SK-N-SH treated with all-trans-retinoic acid at 6 μM for 48 hours (cell line): ENCODE data around the gene LRRN1.
"Not testable (repeated sequence)": the region's sequence is repeated elsewhere in the genome, so short reads cannot be mapped to it uniquely, and the experiment has no call there.

Experiments used
- ATAC-seq: fragments of 200-7000 bp; cut with Tn5 transposase; 3 replicates; pipeline ENCODE4 v1.9.1; 2020; ENCODE audit warnings: mild to moderate bottlenecking, moderate library complexity
- BACH2 ChIP-seq: fragments of 250-450 bp; sonication (Bioruptor Pico); IDR thresholded peaks from 2 replicates; pipeline ENCODE4 v1.9.0; 2021; ENCODE audit warnings: mild to moderate bottlenecking, borderline replicate concordance
- CSDC2 ChIP-seq: fragments of 250-450 bp; sonication (Bioruptor Pico); IDR thresholded peaks from 2 replicates; pipeline ENCODE4 v1.5.0; 2020; ENCODE audit warnings: mild to moderate bottlenecking, moderate library complexity
- ESRRG ChIP-seq: fragments of 250-450 bp; sonication (Bioruptor Pico); IDR thresholded peaks from 2 replicates; pipeline ENCODE4 v1.6.1; 2021; ENCODE audit warnings: mild to moderate bottlenecking
- GLIS3 ChIP-seq: fragments of 250-450 bp; sonication (Bioruptor Pico); IDR thresholded peaks from 2 replicates; pipeline ENCODE4 v1.5.0; 2020; ENCODE audit warnings: mild to moderate bottlenecking, moderate library complexity
- ISL1 ChIP-seq: fragments of 250-450 bp; sonication (Bioruptor Pico); IDR thresholded peaks from 2 replicates; pipeline ENCODE4 v2.1.2; 2022; ENCODE audit warnings: mild to moderate bottlenecking, moderate library complexity
- OSR1 ChIP-seq: fragments of 250-450 bp; sonication (Bioruptor Pico); IDR thresholded peaks from 2 replicates; pipeline ENCODE4 v1.8.0; 2022; ENCODE audit warnings: moderate library complexity, mild to moderate bottlenecking, inconsistent platforms
- PPARA ChIP-seq: fragments of 250-450 bp; sonication (Bioruptor Pico); IDR thresholded peaks from 2 replicates; pipeline ENCODE4 v1.5.0; 2020; ENCODE audit warnings: mild to moderate bottlenecking, borderline replicate concordance
- RARB ChIP-seq: fragments of 250-450 bp; sonication (Bioruptor Pico); IDR thresholded peaks from 2 replicates; pipeline ENCODE4 v1.8.0; 2021; ENCODE audit warnings: mild to moderate bottlenecking, moderate library complexity
- SNAI2 ChIP-seq: fragments of 250-450 bp; sonication (Bioruptor Pico); IDR thresholded peaks from 2 replicates; pipeline ENCODE4 v1.5.0; 2020; ENCODE audit warnings: mild to moderate bottlenecking, moderate library complexity
- TCF4 ChIP-seq: fragments of 250-450 bp; sonication (Bioruptor Pico); IDR thresholded peaks from 2 replicates; pipeline ENCODE4 v1.8.0; 2021; ENCODE audit warnings: mild to moderate bottlenecking, moderate library complexity, borderline replicate concordance
- TOX ChIP-seq: fragments of 250-450 bp; sonication (Bioruptor Pico); IDR thresholded peaks from 2 replicates; pipeline ENCODE4 v1.8.0; 2021; ENCODE audit warnings: mild to moderate bottlenecking, moderate library complexity, borderline replicate concordance
- ZC3H10 ChIP-seq: fragments of 250-450 bp; sonication (Bioruptor Pico); IDR thresholded peaks from 2 replicates; pipeline ENCODE4 v1.5.1; 2021; ENCODE audit warnings: mild to moderate bottlenecking, moderate library complexity
- ZFP3 ChIP-seq: fragments of 250-450 bp; sonication (Bioruptor Pico); IDR thresholded peaks from 2 replicates; pipeline ENCODE4 v1.5.0; 2020; ENCODE audit warnings: mild to moderate bottlenecking, moderate library complexity
- ZFP30 ChIP-seq: fragments of 450-650 bp; formaldehyde crosslinking; IDR thresholded peaks from 2 replicates; pipeline ENCODE4 v1.5.0; 2022; ENCODE audit warnings: mild to moderate bottlenecking, moderate library complexity
- ZNF565 ChIP-seq: fragments of 450-650 bp; formaldehyde crosslinking; conservative IDR thresholded peaks from 2 replicates; pipeline ENCODE4 v1.5.0; 2020; ENCODE audit warnings: low read depth, mild to moderate bottlenecking, moderate library complexity
- ZNF70 ChIP-seq: fragments of 450-650 bp; formaldehyde crosslinking; IDR thresholded peaks from 2 replicates; pipeline ENCODE4 v1.5.0; 2020; ENCODE audit warnings: mild to moderate bottlenecking, moderate library complexity
- ZNF8 ChIP-seq: fragments of 450-650 bp; formaldehyde crosslinking; IDR thresholded peaks from 2 replicates; pipeline ENCODE4 v1.5.0; 2020; ENCODE audit warnings: mild to moderate bottlenecking, moderate library complexity
- TF ChIP-seq, protein P1 (sequence below): fragments of 250-450 bp; sonication (Bioruptor Pico); IDR thresholded peaks from 2 replicates; pipeline ENCODE4 v1.5.0; 2020; ENCODE audit warnings: mild to moderate bottlenecking, moderate library complexity
- TF ChIP-seq, protein P2 (sequence below): fragments of 250-450 bp; sonication (Bioruptor Pico); IDR thresholded peaks from 2 replicates; pipeline ENCODE4 v1.8.0; 2020; ENCODE audit warnings: mild to moderate bottlenecking, moderate library complexity, borderline replicate concordance
- TF ChIP-seq, protein P3 (sequence below): fragments of 250-450 bp; sonication (Bioruptor Pico); IDR thresholded peaks from 2 replicates; pipeline ENCODE4 v1.5.1; 2020; ENCODE audit warnings: low read depth, mild to moderate bottlenecking, moderate library complexity
- TF ChIP-seq, protein P4 (sequence below): fragments of 250-450 bp; sonication (Bioruptor Pico); IDR thresholded peaks from 2 replicates; pipeline ENCODE4 v1.8.0; 2021; ENCODE audit warnings: low read depth, mild to moderate bottlenecking, moderate library complexity, borderline replicate concordance

LRRN1 gene

DNA sequence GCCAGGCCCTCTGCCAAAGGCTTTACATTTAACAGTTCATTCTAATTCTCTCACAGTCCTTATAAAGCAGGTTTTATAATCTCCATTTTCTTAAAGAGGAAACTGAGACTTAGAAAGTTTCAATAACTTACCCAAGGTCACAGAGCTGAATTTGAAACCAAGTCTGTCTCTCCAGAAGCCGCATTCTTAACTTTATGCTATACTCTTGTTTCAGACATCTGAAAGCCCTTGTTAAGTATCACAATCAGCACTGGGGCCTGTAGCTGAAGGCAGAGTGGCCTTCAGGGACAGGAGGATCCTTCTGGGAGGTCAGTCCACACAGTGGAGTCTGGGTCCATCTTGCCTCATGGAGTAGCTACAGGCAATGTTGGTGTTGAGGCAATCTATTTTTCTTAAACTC is 27.9 kb downstream of the LRRN1 start:
- no peak for ATAC-seq

DNA sequence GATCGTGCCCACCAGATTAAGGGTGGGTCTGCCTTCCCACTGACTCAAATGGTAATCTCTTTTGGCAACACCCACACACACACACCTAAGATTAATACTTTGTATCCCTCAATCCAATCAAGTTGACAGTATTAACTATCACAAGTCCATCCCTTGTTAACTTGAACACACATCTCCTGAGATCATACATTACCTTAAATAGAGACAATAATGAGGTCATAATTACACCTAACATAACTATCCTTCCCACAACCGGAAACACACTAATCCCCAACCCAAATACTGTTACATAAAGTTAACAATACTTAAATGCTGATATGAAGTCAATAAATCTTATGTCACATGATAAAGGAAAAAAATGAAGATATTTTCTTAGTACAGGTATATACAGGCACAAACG is 29.2 kb downstream of the LRRN1 start:
- ATAC-seq = not testable (repeated sequence)

More for the DNA sequence above, 27.9 kb downstream of the LRRN1 start:
- TF ChIP-seq TOX (CRISPR knock-in tag) = no peak
- no peak for TF ChIP-seq PPARA (CRISPR knock-in tag)
- no peak for TF ChIP-seq TCF4 (CRISPR knock-in tag)
- no peak for TF ChIP-seq ZNF565 (CRISPR knock-in tag)
- TF ChIP-seq, protein P1, sequence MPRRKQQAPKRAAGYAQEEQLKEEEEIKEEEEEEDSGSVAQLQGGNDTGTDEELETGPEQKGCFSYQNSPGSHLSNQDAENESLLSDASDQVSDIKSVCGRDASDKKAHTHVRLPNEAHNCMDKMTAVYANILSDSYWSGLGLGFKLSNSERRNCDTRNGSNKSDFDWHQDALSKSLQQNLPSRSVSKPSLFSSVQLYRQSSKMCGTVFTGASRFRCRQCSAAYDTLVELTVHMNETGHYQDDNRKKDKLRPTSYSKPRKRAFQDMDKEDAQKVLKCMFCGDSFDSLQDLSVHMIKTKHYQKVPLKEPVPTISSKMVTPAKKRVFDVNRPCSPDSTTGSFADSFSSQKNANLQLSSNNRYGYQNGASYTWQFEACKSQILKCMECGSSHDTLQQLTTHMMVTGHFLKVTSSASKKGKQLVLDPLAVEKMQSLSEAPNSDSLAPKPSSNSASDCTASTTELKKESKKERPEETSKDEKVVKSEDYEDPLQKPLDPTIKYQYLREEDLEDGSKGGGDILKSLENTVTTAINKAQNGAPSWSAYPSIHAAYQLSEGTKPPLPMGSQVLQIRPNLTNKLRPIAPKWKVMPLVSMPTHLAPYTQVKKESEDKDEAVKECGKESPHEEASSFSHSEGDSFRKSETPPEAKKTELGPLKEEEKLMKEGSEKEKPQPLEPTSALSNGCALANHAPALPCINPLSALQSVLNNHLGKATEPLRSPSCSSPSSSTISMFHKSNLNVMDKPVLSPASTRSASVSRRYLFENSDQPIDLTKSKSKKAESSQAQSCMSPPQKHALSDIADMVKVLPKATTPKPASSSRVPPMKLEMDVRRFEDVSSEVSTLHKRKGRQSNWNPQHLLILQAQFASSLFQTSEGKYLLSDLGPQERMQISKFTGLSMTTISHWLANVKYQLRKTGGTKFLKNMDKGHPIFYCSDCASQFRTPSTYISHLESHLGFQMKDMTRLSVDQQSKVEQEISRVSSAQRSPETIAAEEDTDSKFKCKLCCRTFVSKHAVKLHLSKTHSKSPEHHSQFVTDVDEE = no peak
- TF ChIP-seq, protein P2, sequence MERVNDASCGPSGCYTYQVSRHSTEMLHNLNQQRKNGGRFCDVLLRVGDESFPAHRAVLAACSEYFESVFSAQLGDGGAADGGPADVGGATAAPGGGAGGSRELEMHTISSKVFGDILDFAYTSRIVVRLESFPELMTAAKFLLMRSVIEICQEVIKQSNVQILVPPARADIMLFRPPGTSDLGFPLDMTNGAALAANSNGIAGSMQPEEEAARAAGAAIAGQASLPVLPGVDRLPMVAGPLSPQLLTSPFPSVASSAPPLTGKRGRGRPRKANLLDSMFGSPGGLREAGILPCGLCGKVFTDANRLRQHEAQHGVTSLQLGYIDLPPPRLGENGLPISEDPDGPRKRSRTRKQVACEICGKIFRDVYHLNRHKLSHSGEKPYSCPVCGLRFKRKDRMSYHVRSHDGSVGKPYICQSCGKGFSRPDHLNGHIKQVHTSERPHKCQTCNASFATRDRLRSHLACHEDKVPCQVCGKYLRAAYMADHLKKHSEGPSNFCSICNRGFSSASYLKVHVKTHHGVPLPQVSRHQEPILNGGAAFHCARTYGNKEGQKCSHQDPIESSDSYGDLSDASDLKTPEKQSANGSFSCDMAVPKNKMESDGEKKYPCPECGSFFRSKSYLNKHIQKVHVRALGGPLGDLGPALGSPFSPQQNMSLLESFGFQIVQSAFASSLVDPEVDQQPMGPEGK = no peak
- no peak for TF ChIP-seq ISL1
- no peak for TF ChIP-seq ZFP30 (CRISPR knock-in tag)
- TF ChIP-seq, protein P3, sequence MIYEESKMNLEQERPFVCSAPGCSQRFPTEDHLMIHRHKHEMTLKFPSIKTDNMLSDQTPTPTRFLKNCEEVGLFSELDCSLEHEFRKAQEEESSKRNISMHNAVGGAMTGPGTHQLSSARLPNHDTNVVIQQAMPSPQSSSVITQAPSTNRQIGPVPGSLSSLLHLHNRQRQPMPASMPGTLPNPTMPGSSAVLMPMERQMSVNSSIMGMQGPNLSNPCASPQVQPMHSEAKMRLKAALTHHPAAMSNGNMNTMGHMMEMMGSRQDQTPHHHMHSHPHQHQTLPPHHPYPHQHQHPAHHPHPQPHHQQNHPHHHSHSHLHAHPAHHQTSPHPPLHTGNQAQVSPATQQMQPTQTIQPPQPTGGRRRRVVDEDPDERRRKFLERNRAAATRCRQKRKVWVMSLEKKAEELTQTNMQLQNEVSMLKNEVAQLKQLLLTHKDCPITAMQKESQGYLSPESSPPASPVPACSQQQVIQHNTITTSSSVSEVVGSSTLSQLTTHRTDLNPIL (CRISPR knock-in tag) = no peak
- TF ChIP-seq, protein P4, sequence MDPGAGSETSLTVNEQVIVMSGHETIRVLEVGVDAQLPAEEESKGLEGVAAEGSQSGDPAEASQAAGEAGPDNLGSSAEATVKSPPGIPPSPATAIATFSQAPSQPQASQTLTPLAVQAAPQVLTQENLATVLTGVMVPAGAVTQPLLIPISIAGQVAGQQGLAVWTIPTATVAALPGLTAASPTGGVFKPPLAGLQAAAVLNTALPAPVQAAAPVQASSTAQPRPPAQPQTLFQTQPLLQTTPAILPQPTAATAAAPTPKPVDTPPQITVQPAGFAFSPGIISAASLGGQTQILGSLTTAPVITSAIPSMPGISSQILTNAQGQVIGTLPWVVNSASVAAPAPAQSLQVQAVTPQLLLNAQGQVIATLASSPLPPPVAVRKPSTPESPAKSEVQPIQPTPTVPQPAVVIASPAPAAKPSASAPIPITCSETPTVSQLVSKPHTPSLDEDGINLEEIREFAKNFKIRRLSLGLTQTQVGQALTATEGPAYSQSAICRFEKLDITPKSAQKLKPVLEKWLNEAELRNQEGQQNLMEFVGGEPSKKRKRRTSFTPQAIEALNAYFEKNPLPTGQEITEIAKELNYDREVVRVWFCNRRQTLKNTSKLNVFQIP = no peak
- no peak for TF ChIP-seq ZFP3 (CRISPR knock-in tag)
- TF ChIP-seq BACH2 (CRISPR knock-in tag) = no peak
- no peak for TF ChIP-seq RARB (CRISPR knock-in tag)
- no peak for TF ChIP-seq ESRRG (CRISPR knock-in tag)
- no peak for TF ChIP-seq ZNF70 (CRISPR knock-in tag)
- TF ChIP-seq, all 23 proteins: peak for 0

DNA sequence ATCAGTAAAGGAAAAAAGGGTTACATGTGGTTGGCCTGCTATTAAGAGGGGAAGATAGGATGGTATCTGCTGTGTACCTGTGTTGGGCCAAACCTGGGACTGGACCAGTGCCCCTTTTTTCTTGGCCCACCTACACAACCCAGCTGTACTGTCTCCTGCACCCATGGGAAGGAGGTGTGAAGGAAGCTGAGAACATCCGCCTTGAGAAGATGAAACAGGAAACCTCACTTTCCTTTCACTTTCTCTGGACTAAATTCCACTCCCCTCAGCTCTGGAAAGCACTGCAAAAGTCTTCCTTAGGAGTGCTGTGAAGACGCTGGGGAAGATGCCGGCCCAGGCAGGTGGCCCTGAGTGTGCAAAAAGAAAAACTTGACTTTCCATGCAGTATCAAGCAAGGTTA is 37.6 kb downstream of the LRRN1 start:
- no peak for ATAC-seq
- no peak for TF ChIP-seq ZNF565 (CRISPR knock-in tag)
- no peak for TF ChIP-seq GLIS3 (CRISPR knock-in tag)
- TF ChIP-seq ZFP30 (CRISPR knock-in tag) = no peak
- TF ChIP-seq SNAI2 (CRISPR knock-in tag) = no peak

DNA sequence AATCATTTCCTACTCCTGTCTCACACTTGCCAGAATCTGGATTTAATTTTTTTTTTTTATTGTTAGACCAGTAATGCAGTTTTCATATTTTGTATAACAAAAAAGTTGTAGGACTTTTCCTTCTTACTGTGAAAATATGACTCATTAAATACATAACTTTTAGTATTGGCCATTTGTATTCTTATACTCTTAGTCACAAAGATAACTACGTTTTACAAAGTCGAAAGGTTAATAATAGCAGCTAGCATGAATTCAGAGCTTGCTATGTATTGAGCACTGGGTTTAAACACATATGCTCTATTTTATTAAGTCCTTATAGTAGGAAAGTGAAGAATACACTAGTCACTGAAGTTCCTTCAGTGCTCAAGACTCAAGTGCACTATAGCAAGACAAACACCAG is 43.1 kb downstream of the LRRN1 start:
- no peak for TF ChIP-seq RARB (CRISPR knock-in tag)
- no peak for TF ChIP-seq ESRRG (CRISPR knock-in tag)
- TF ChIP-seq OSR1 (CRISPR knock-in tag) = no peak
- no peak for TF ChIP-seq ZFP30 (CRISPR knock-in tag)
- no peak for TF ChIP-seq BACH2 (CRISPR knock-in tag)
- TF ChIP-seq ZNF565 (CRISPR knock-in tag) = no peak
- no peak for ATAC-seq

DNA sequence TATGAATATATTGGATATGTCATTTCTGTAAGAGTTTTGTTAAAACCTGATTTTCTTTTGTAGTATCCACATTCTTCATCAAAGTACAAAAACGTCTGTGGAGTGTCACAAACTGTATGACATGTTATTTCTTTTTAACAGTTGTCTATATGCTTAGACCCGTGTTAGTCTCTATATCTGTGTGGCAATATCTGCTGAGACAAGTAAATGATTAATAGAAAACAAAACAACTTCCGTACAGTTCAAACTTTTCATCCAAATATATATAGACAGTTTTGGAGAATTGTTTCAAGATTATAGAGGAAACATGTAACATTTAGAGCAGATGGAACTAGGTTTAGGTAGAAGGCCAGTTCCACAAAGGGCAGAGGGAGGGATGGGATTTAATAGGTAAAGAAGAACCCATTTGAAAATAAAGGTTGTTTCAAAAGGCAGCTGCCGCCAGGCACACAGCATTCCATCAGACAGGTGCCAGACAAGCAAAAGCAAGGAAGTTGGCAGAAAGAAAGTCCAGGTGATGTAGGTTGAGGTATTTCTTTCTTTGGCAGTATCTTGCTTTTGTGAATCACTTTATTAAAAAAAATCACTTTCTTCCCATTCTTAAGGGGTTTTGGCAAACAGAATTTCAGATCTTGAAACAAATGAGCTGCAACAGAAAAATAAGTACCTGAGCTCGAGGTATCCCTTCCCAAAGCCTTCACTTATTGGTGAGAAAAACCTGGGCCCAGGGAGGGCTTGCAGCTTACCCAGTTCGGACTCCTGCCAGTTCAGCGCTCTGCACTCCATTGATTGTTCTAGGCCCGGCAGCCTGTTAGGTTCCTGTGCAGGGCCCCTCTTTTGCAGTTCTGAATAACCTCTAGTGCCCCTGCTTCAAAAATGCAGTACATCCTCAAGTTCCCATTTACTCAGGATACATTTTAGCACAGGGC is 49.0 kb downstream of the LRRN1 start:
- no peak for ATAC-seq
- TF ChIP-seq OSR1 (CRISPR knock-in tag) = no peak
- TF ChIP-seq ZNF565 (CRISPR knock-in tag) = no peak
- TF ChIP-seq TOX (CRISPR knock-in tag) = no peak
- TF ChIP-seq, protein P3 (CRISPR knock-in tag) = no peak
- TF ChIP-seq CSDC2 (CRISPR knock-in tag) = no peak
- no peak for TF ChIP-seq ZNF70 (CRISPR knock-in tag)
- TF ChIP-seq BACH2 (CRISPR knock-in tag) = no peak
- TF ChIP-seq ZC3H10 (CRISPR knock-in tag) = no peak
- no peak for TF ChIP-seq ZNF8 (CRISPR knock-in tag)
- TF ChIP-seq ZFP30 (CRISPR knock-in tag) = no peak
- TF ChIP-seq, protein P2 = no peak
- no peak for TF ChIP-seq TCF4 (CRISPR knock-in tag)
- TF ChIP-seq ZFP3 (CRISPR knock-in tag) = no peak
- TF ChIP-seq ESRRG (CRISPR knock-in tag) = no peak
